Cardiac muscle cell (in vitro differentiated cells and primary cell): ENCODE measurements around the gene ZNF582. TPM values are rescaled to one million over a fixed set of nuclear protein-coding genes. Genes with fewer than 3 reads are reported as not detected.

Experiments used
- DNase-seq, 2 donors: peaks; one replicate each; pipeline versions ENCODE4 v3.0.0 to v3.0.0-alpha.2; 2010 to 2017; ENCODE audit warnings: low read depth in 1 of 2, low spot score in 1 of 2
- H3K27ac ChIP-seq: fragments of 200-600 bp; sonication (generic); 2 replicates; pipeline ENCODE4 v1.5.1; 2016
- H3K27me3 ChIP-seq: fragments of 200-600 bp; sonication (generic); 2 replicates; pipeline ENCODE4 v1.6.0; 2016; ENCODE audit warnings: control low read depth
- H3K36me3 ChIP-seq: fragments of 200-600 bp; sonication (generic); 2 replicates; pipeline ENCODE4 v1.5.1; 2016; ENCODE audit warnings: control low read depth
- H3K4me1 ChIP-seq: fragments of 200-600 bp; sonication (generic); 2 replicates; pipeline ENCODE4 v1.8.1; 2017; ENCODE audit warnings: low read depth, mild to moderate bottlenecking, mixed run types
- H3K4me3 ChIP-seq: fragments of 200-600 bp; sonication (generic); 2 replicates; pipeline ENCODE4 v1.5.1; 2016; ENCODE audit warnings: mild to moderate bottlenecking
- H3K9me3 ChIP-seq: fragments of 200-600 bp; sonication (generic); 2 replicates; pipeline ENCODE4 v1.5.1; 2017; ENCODE audit warnings: low read depth, mild to moderate bottlenecking, control low read depth
- CTCF ChIP-seq: IDR thresholded peaks from 2 replicates; pipeline ENCODE4 v1.5.1; 2012; ENCODE audit warnings: low read depth, mild to moderate bottlenecking, low read length
- polyA plus RNA-seq: library from polyadenylated mRNA; unstranded; fragments of >200 nt; fragmentation: Nextera tagmentation; extraction: Ambion mirVana; gene quantifications from 2 replicates; pipeline ENCODE4 v1.2.1, GENCODE V29; 2016
- total RNA-seq: library from RNA; depleted of rRNA; stranded (reverse); fragments of >200 nt; gene quantifications from 2 replicates; pipeline ENCODE4 v1.2.3, GENCODE V29; 2016

Gene ZNF582
- total and polyA plus RNA-seq, 2 experiments from 2014 or later, result 10.1 to 17.7 TPM

GRCh38 chr19:56333506-56333905 is 59.8 kb downstream of the ZNF582 start:
- Histone ChIP-seq H3K4me1 (no peaks in the 10 kb centered on the region), H3K4me3 (no peak overlapping the region), H3K27ac (no peak overlapping the region), H3K9me3 (no peaks in the 10 kb centered on the region), H3K36me3 (no peaks in the 10 kb centered on the region), H3K27me3 (no peaks in the 10 kb centered on the region)
- peak; percentile 81 for TF ChIP-seq CTCF
- DNase-seq, result peak; percentile 13 to 78

Other genes with a start within 250 kb of the ZNF582 start
- gene GALP, start 217.5 kb downstream of the ZNF582 start, total RNA-seq, result 0.21 TPM in 1 of 2 replicates, not detected in the other
- not detected in 2 replicates for gene GALP, start 217.5 kb downstream of the ZNF582 start, polyA plus RNA-seq
- gene ZSCAN5B, start 195.8 kb downstream of the ZNF582 start, total RNA-seq, result not detected in 2 replicates
- gene ZSCAN5B, start 195.8 kb downstream of the ZNF582 start, polyA plus RNA-seq, result 0.29 TPM in 1 of 2 replicates, not detected in the other
- gene ZSCAN5C, start 191.3 kb downstream of the ZNF582 start, total RNA-seq, result not detected in 2 replicates
- gene ZSCAN5C, start 191.3 kb downstream of the ZNF582 start, polyA plus RNA-seq, result 0.20 TPM in 1 of 2 replicates, not detected in the other
- gene EDDM13, start 120.8 kb downstream of the ZNF582 start, total RNA-seq, result not detected in 2 replicates
- 0.62 and 0.68 TPM in 2 replicates for gene EDDM13, start 120.8 kb downstream of the ZNF582 start, polyA plus RNA-seq
- gene ZSCAN5A, start 78.7 kb downstream of the ZNF582 start, total RNA-seq, result 2.9 and 53.9 TPM in 2 replicates
- 14.2 and 15.1 TPM in 2 replicates for gene ZSCAN5A, start 78.7 kb downstream of the ZNF582 start, polyA plus RNA-seq
- 3.6 and 26.7 TPM in 2 replicates for gene ZNF583, start 10.8 kb upstream of the ZNF582 start, total RNA-seq
- gene ZNF583, start 10.8 kb upstream of the ZNF582 start, polyA plus RNA-seq, result 7.4 and 18.4 TPM in 2 replicates
- gene ZNF667, start 83.8 kb upstream of the ZNF582 start, total RNA-seq, result 3.5 and 6.5 TPM in 2 replicates
- 9.3 and 12.9 TPM in 2 replicates for gene ZNF667, start 83.8 kb upstream of the ZNF582 start, polyA plus RNA-seq
- 1.7 and 2.8 TPM in 2 replicates for gene ZNF471, start 114.3 kb upstream of the ZNF582 start, total RNA-seq
- gene ZNF471, start 114.3 kb upstream of the ZNF582 start, polyA plus RNA-seq, result 0.83 and 4.1 TPM in 2 replicates
- 4.8 and 5.1 TPM in 2 replicates for gene ZFP28, start 145.4 kb upstream of the ZNF582 start, total RNA-seq
- 5.4 and 6.3 TPM in 2 replicates for gene ZFP28, start 145.4 kb upstream of the ZNF582 start, polyA plus RNA-seq
- 5.7 and 8.0 TPM in 2 replicates for gene ZNF470, start 173.9 kb upstream of the ZNF582 start, total RNA-seq
- 7.5 and 10.0 TPM in 2 replicates for gene ZNF470, start 173.9 kb upstream of the ZNF582 start, polyA plus RNA-seq
- gene ZNF71, start 201.8 kb upstream of the ZNF582 start, total RNA-seq, result 13.0 and 15.3 TPM in 2 replicates
- 12.5 and 15.3 TPM in 2 replicates for gene ZNF71, start 201.8 kb upstream of the ZNF582 start, polyA plus RNA-seq
- gene SMIM17, start 249.6 kb upstream of the ZNF582 start, total RNA-seq, result 1.4 TPM in 1 of 2 replicates, not detected in the other
- 0.72 and 4.4 TPM in 2 replicates for gene SMIM17, start 249.6 kb upstream of the ZNF582 start, polyA plus RNA-seq